Stimulated activated CD4-positive, alpha-beta T cell treated with anti-CD3 and anti-CD28 coated beads, TNF-alpha, amount 100 ng/mL, for 4 hours (primary cell): ENCODE results near the gene NOS3.

Experiments used
- DNase-seq, 3 experiments: peaks; one replicate each; pipeline ENCODE4 v3.0.0-alpha.2; 2020; ENCODE audit warnings: low read depth in 3 of 3

The NOS3 gene

DNA sequence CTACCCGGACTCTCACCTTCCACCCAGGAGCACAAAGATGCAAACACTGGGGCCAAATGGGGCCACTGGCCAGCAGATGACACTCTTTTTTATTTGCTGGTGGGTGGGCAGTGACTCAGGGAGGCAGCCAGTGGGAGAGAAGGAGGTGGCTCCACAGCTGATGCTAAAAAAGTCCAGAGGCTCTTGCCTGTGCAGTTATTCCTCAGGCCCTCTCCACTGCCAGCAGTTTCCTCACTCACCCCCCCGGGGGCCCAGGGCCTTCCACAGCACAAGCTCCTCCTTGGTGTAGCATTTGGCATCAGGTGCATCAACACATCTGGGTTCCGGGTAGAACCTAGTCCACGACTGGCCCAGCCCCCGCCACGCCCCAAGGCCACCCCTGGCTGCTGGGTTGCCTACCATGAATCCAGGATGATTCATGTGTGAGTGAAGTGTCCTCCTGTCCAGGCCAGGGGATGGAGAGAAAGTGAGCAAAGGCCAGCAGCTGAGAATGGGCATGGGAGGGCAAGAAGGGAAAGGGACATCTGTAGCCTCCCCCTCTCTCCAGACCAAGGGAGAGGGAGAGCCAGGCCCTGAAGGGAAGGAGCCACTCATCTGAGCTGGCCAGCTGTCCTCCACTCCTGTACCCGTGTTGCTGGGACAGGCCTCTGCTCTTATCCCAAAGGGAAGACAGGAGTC lies 11.0 kb upstream of the NOS3 start:
- DNase-seq = no peak

DNA sequence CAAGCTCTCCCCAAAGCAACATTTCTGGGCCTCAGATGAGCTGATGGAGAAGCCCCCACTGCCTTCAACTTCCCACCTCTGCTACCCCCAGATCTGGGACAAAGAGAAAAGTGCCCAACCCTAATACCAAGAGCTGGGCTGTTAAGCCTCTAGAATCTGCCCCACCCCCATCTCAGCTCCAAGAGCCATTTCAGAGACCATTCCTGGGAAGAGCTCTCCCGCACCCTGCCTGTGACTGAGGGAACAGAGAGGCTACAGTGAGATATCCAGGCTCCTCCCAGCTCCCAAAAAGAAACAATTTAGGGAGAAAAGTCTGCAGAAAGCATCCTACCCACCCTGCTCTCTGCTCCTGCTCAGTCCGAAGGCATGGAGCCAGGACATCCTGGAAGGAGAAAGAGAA lies 10.2 kb upstream of the NOS3 start:
- no peak for DNase-seq

DNA sequence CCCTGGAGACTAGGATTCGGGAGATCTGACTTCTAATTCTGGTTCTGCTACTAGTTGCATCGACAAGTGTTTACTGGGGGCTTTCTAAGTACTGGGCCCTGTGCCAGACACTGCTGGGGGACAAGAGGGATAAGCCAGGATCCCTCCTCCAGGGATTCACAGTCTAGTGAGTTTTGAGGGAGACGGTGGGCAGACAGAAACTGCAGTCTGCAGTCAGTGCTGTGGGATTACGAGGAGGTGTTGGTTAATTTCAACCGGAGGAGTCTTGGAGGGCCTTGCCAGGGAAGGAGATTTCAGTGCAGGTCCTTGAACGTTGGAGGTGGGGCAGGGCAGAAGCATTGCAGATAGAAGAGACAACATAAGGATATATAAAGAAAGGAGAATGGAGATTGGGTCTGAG lies 9.2 kb upstream of the NOS3 start:
- DNase-seq = no peak

DNA sequence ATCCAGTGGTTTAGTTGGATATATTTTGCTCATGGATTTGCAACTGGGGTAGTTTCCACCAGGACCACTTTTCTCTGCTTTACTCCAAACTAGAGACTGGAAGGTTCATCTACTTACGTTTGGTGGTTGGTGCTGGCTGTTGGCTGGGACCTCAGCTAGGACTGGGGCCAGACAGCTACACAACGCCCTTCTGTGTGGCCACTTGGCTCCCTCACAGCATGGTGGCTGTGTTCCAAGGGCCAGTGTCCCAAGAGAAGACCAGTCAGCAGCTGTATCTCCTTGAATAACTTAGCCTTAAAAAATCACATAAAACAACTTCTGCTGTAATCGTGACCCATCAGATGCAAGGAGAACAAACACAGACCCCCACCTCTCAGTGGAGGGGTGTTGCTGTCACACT lies 8.5 kb upstream of the NOS3 start:
- no peak for DNase-seq

DNA sequence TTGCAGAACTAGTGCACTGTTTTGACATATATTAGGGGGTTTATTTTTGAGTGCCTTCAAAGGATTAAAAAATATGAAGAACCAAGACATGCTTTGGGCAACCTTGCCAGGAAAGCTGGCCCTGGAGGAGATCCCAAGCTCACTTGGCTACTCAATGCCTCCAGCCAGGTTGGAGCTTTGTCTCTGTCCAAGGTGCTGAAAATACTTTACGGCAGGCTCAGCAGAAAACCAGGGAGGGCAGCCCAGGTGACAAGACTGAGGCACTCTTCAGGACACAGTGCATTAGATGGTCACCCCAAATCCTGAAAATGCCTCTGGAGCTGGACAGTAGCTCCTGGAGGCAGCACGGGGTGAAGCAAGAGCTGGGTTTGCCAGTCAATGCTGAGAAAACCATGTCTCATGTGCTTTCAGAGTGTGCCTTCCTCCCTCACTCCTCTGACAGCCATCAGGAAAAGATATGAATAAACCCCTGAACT lies 6.9 kb upstream of the NOS3 start:
- no peak for DNase-seq

DNA sequence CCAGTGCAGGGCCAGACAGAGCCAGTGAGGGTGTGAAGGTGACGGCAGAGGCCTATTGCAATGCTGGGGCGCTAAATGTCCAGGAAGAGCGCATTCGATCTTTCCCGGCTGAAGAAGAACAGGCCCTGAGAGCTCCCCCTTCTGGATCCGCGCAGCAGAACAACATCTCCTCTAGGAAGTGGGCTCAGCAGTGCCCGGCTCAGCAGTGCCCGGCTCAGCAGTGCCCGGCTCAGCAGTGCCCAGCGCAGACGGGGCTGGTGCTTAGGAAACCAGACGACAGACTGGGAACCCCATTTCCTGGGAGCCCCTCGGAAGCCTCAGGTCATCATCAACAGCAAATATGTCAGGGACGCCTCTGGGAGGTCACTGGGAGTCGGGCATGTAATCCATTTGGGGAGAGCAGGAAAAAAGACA lies 4.7 kb upstream of the NOS3 start:
- no peak for DNase-seq

DNA sequence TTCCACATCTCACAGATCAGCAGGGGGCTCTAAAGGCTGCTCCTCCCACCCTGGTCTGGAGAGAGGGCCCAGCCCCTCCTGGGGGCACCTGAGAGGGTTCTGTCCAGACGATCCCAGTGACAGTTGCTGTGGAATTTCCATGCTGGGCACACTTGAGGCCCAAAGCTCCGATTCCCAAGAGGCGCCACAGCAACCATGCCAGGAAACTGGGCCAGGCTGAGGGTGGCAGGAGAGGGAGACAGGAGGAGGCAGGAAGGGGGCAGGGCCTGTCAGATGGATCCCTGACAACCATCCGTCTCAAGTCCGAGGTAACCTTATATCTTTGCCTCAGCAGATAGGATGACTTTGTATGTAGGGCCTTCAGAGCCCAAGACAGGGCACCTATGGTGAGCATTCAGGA lies 4.3 kb upstream of the NOS3 start:
- DNase-seq = no peak

DNA sequence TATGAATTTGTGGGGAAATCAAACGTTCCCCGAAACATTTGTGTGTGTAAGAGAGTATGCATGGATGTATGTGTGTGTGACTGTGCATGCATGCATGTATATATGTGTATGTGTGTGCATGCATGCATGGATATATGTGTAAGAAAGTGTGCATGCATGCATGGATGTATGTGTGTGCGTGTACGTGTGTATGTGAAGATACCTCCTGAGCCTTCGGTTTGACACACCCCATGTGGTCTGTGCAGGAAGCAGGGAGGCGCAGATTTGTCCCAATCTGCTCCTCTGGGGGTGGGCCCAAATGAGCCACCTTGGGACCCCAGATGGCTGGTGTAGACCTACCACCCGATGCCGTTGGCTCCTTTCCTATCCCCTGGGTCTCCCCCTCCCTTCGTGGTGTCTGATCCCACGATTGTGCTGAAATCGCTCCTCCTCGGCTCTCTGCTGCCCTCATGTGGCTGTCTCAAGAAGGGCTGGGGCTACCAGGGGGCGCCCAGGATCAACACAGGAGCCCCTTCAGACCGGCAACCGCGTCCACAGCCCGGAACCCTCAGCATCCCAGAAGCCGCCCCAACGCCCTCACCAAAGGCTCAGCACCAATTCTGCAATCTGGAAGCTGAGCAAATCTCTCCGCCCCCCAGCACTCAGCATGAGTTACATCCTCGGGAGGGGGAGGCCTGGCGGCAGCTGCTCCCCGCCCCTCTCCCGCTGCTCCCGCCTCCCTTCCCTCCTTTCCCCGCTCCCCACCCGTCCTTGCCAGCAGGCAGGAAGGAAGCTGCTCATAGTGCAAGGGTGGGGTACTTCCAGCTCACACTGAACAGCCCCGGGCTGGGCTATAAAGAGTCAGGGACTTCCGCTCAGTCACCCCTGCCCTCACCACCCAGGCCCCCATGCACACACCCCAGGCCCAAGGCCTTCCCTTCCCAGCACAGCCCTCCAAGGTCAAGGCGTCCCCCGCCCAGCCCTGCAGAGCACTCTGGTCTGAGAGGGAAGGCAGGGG lies 2.3 kb upstream of the NOS3 start:
- DNase-seq = peak in 2 of 3 experiments; percentile 44 to 56

DNA sequence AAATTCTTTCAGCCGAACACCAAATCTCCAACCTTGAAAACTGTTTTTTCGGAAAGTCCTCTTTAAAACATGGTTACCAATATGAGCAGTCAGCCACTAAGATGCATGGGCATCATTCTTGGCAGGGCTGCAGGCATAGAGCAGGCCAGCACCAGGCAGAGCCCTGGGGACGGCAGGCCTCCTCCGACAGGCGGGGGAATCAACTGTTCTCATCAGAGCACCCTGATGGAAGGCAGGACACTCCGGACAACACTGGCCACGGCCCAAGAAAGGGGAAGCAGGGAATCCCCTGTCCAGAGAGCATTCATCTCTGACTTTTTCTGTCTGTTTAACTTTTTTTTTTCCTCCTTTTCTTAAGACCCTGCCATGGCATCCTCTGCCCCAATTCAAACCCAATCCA lies 1.4 kb upstream of the NOS3 start:
- DNase-seq = no peak

DNA sequence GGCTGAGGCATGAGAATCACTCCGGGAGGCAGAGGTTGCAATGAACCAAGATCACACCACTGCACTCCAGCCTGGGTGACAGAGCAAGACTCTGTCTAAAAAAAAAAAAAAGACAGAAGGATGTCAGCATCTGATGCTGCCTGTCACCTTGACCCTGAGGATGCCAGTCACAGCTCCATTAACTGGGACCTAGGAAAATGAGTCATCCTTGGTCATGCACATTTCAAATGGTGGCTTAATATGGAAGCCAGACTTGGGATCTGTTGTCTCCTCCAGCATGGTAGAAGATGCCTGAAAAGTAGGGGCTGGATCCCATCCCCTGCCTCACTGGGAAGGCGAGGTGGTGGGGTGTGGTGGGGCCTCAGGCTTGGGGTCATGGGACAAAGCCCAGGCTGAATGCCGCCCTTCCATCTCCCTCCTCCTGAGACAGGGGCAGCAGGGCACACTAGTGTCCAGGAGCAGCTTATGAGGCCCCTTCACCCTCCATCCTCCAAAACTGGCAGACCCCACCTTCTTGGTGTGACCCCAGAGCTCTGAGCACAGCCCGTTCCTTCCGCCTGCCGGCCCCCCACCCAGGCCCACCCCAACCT lies 1.3 kb downstream of the NOS3 start:
- DNase-seq = no peak

DNA sequence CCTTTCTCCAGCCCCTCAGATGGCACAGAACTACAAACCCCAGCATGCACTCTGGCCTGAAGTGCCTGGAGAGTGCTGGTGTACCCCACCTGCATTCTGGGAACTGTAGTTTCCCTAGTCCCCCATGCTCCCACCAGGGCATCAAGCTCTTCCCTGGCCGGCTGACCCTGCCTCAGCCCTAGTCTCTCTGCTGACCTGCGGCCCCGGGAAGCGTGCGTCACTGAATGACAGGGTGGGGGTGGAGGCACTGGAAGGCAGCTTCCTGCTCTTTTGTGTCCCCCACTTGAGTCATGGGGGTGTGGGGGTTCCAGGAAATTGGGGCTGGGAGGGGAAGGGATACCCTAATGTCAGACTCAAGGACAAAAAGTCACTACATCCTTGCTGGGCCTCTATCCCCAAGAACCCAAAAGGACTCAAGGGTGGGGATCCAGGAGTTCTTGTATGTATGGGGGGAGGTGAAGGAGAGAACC lies 2.1 kb downstream of the NOS3 start:
- no peak for DNase-seq

DNA sequence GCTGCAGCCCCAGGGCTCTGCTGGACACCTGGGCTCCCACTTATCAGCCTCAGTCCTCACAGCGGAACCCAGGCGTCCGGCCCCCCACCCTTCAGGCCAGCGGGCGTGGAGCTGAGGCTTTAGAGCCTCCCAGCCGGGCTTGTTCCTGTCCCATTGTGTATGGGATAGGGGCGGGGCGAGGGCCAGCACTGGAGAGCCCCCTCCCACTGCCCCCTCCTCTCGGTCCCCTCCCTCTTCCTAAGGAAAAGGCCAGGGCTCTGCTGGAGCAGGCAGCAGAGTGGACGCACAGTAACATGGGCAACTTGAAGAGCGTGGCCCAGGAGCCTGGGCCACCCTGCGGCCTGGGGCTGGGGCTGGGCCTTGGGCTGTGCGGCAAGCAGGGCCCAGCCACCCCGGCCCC lies 2.7 kb downstream of the NOS3 start:
- DNase-seq = no peak

DNA sequence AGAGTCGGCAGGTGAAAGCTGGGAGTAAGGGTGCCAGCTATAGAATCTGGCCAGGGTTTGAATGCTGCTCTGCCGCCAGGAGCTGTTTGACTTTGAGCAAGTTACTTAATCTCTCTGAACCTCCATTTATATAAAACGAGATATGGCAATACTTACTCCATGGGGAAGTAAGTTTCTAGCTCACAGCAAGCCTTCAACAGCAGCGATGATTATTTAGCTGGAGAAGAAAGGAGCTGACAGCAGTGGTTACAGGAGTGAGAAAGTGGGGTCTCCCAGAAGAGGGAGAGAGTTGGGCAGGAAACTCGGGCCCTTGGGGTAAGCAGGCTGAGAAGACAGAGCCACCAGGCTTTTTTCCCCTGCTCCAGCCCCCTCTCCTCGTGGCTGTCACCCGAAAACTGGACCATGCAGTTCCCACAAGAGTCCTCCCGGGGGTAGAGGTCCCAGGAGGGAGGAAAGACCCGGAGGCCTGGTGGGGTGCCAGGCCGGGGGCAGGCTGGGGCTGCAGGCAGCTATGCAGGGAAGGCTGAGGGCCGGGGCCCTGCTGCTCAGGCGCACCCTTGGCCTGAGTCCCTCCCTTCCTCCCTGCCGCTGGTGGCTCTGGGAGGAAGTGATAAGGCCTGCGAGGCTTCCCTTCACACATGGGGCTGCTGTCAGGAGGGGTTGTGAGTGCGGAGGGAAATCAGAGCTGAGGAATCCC lies 3.5 kb downstream of the NOS3 start:
- no peak for DNase-seq

DNA sequence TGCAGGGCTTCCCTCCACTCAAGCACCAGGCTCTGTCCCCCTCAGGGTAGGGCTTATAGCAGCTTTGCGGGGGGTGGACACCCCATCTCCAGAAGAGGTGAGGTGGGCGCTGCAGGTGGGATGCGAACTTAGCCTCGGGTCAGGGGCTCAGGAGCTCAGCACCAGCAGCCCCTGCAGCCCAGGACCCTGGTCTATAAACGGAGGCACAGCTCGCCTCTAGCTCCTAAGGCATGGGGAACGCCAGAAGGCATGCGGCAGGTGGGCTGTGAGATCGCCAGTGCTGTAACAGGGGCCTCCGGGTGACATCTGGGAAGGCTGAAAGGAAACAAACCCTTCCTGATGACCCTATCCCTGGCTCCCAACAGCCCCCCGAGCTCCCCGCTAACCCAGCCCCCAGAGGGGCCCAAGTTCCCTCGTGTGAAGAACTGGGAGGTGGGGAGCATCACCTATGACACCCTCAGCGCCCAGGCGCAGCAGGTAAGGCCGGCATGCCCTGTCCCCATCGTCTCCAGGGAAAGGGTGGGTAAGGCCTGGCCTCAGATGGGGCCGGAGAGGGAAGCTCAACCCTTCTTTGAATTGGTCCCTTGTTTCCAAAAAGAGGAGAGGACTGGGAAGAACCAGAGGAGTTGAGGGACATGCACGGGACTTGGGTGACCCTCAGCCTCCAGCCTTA lies 4.2 kb downstream of the NOS3 start:
- DNase-seq = no peak

DNA sequence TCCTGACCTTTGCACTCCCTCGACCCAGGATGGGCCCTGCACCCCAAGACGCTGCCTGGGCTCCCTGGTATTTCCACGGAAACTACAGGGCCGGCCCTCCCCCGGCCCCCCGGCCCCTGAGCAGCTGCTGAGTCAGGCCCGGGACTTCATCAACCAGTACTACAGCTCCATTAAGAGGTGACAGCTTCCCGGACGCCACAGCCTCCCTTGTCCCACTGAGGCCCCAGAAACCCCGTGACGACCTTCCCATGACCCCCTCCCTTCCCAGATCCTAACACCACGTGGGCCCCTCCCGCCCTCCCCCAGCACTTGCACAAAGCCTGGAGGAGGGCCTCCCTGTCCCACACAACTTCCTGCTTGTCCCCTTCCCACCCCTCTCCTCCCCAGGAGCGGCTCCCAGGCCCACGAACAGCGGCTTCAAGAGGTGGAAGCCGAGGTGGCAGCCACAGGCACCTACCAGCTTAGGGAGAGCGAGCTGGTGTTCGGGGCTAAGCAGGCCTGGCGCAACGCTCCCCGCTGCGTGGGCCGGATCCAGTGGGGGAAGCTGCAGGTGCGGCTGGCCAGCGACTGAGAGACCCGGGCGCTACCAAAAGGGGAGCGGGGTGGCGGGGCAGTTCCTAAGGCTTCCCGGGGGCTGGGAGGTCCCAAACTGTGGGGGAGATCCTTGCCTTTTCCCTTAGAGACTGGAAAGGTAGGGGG lies 5.7 kb downstream of the NOS3 start:
- DNase-seq = no peak

DNA sequence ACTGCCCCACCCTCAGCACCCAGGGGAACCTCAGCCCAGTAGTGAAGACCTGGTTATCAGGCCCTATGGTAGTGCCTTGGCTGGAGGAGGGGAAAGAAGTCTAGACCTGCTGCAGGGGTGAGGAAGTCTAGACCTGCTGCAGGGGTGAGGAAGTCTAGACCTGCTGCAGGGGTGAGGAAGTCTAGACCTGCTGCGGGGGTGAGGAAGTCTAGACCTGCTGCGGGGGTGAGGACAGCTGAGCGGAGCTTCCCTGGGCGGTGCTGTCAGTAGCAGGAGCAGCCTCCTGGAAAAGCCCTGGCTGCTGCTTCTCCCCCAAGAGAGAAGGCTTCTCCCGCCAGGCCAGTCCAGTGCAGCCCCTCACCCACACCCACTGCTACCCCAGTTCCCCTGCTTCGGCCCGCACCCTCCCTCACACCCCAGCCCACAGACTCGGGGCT lies 6.3 kb downstream of the NOS3 start:
- DNase-seq = no peak

DNA sequence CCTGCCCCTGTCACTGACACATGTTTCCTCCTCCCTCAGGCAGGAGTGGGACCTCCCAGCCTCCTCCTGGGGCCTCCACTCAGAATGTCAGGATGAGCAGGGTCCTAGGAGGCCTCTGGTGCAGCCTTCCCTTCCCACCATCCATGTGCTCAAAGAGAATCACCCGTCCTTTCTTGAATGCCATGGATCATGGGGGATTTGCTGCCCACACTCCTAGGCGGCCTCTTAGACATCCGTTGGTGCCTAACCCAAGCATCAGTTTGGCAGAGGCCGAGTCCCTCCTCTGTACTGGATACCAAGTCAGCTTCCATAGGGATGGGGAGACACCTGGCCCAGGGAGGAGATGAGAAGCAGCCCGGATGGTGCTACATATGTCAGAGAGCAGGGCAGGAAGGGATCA lies 7.0 kb downstream of the NOS3 start:
- DNase-seq = no peak

DNA sequence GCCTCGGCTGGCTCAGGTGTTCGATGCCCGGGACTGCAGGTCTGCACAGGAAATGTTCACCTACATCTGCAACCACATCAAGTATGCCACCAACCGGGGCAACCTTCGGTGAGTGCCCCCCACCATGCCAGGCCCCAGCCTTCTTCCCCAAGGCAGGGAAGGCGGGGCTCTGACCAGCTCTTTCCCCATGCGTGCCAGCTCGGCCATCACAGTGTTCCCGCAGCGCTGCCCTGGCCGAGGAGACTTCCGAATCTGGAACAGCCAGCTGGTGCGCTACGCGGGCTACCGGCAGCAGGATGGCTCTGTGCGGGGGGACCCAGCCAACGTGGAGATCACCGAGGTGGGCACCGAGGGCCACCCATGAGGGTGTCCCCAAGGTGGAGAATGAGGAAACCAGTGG lies 7.5 kb downstream of the NOS3 start:
- DNase-seq = no peak

DNA sequence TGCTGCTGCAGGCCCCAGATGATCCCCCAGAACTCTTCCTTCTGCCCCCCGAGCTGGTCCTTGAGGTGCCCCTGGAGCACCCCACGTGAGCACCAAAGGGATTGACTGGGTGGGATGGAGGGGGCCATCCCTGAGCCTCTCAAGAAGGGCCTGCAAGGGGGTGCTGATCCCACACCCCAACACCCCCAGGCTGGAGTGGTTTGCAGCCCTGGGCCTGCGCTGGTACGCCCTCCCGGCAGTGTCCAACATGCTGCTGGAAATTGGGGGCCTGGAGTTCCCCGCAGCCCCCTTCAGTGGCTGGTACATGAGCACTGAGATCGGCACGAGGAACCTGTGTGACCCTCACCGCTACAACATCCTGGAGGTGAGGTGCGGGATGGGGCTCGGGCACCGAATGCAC lies 8.2 kb downstream of the NOS3 start:
- DNase-seq = no peak

DNA sequence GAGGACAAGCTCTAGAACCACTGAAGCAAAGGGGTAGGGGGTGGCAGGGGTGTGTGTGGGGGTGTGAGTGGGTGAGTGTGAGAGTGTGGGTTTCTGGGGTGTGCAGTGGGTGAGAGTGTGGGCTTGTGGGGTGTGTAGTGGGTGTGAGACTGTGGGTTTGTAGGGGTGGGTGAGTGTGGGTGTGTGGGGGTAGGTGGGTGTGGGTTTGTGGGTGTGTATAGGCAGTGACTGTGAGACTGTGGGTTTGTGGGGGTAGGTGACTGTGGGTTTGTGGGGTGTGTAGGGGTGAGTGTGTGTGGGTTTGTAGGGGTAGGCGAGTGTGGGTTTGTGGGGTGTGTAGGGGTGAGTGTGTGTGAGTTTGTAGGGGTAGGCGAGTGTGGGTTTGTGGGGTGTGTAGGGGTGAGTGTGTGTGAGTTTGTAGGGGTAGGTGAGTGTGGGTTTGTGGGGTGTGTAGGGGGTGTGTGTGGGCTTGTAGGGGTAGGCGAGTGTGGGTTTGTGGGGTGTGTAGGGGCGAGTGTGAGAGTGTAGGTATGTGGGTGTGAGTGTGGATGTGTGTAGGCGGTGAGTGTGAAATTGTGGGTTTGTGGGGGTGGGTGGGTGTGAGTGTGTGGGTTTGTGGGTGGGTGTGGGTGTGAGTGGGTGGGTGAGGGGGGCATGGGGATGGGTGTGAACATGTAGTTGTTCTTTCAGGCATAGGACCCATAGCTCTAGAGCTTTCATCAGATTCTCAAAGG lies 8.8 kb downstream of the NOS3 start:
- no peak for DNase-seq
